IMR-90 (cell line): ENCODE results near the gene TTLL8. TPM values are rescaled to one million over a fixed set of nuclear protein-coding genes. Genes with fewer than 3 reads are reported as not detected.

Experiments
- MAZ ChIP-seq: IDR thresholded peaks from 2 replicates; pipeline ENCODE4 v1.6.1; 2012; ENCODE audit warnings: low read depth, mild to moderate bottlenecking, low read length, improper control_type of control experiment, moderate library complexity, borderline replicate concordance
- polyA plus RNA-seq, 3 experiments: library from polyadenylated mRNA; depleted of rRNA; stranded (reverse); fragments of >200 nt; gene quantifications; 2 replicates each; pipeline ENCODE4 v1.2.3, GENCODE V29; 2012; ENCODE audit warnings: low replicate concordance in 1 of 3
- total RNA-seq: library from RNA; depleted of rRNA; stranded (reverse); fragments of >200 nt; gene quantifications from 2 replicates; pipeline ENCODE4 v1.2.3, GENCODE V29; 2012
- TF ChIP-seq, protein P1 (sequence below): fragments of 150-350 bp; IDR thresholded peaks from 2 replicates; pipeline ENCODE4 v1.6.1; 2017; ENCODE audit warnings: mild to moderate bottlenecking, antibody characterized with exemption, low read length, low read depth
- TF ChIP-seq, protein P2 (sequence below): fragments of 150-350 bp; IDR thresholded peaks from 2 replicates; pipeline ENCODE4 v1.6.1; 2016; ENCODE audit warnings: low read depth, mild to moderate bottlenecking, low read length, moderate library complexity, borderline replicate concordance

Gene TTLL8
- total and polyA plus RNA-seq, 2 of the 4 experiments (the other 2 are of a cell fraction): not detected

DNA sequence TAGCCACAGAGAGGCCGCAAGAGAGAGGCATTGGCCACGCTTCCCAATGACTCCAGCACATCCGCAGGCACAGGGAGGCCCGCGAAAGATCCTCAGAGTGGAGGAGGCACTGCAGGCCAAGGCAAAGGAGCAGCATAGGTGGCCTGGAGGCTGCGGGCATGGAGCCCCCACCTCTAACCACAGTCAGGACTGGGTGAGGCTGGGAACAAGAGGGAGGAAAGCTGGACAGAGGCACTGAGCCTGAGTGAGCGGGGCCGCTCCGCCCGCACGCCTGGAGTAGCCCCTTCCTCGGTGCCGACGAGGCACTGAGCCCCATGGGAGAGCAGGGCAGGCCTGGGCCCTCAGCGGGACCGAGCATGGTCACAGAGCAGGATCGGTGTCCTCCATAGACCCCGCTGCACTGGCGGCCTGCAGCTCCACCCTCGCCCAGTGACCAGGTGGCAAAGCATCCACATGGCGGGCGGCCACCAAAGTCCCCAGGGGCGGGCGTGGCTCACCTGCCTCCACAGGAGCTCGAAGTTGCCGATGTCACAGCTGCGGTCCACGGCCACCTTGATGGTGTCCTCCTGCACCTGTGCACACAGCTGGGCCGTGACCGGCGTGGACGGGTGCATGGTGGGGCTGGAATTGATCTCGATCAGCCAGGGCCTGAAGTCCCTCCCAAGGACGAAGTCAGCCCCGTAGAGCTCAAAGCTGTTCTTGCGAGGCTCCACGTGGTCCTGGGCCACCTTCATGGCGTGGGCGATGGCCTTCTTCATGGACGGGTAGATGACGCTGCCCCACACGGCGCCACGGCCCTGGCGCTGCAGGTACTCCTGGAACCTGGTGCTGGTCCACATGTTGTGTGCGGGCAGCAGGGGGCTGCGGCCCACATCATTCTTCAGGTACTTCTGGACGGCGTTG is 26.7 kb downstream of the TTLL8 start (continued):
- TF ChIP-seq, protein P1, sequence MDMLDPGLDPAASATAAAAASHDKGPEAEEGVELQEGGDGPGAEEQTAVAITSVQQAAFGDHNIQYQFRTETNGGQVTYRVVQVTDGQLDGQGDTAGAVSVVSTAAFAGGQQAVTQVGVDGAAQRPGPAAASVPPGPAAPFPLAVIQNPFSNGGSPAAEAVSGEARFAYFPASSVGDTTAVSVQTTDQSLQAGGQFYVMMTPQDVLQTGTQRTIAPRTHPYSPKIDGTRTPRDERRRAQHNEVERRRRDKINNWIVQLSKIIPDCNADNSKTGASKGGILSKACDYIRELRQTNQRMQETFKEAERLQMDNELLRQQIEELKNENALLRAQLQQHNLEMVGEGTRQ: no peak
- TF ChIP-seq, protein P2, sequence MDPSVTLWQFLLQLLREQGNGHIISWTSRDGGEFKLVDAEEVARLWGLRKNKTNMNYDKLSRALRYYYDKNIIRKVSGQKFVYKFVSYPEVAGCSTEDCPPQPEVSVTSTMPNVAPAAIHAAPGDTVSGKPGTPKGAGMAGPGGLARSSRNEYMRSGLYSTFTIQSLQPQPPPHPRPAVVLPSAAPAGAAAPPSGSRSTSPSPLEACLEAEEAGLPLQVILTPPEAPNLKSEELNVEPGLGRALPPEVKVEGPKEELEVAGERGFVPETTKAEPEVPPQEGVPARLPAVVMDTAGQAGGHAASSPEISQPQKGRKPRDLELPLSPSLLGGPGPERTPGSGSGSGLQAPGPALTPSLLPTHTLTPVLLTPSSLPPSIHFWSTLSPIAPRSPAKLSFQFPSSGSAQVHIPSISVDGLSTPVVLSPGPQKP: no peak
- no peak for TF ChIP-seq MAZ
